Esophagus muscularis mucosa (tissue), 4 donors: ENCODE data around the gene DOK6. TPM values are rescaled to one million over a fixed set of nuclear protein-coding genes. Genes with fewer than 3 reads are reported as not detected.

Experiments used
- DNase-seq: peaks from one replicate; pipeline ENCODE4 v3.0.0-alpha.2; 2017; ENCODE audit errors: extremely low spot score
- H3K27ac ChIP-seq, 4 donors: fragments of 200-600 bp; sonication (generic); replicated peaks in 1 of 4; 1 replicate in 3 of 4; 2 replicates in 1 of 4; pipeline ENCODE4 v1.5.1; 2016 to 2019; ENCODE audit warnings: mild to moderate bottlenecking in 1 of 4
- H3K27me3 ChIP-seq, 4 donors: fragments of 200-600 bp; sonication (generic); one replicate each; pipeline versions ENCODE4 v1.5.1 to v1.6.0; 2016 to 2019
- H3K36me3 ChIP-seq, 4 donors: fragments of 200-600 bp; sonication (generic); one replicate each; pipeline ENCODE4 v1.5.1; 2016 to 2019
- H3K4me1 ChIP-seq, 4 donors: fragments of 200-600 bp; sonication (generic); one replicate each; pipeline ENCODE4 v1.5.1; 2016 to 2019
- H3K4me3 ChIP-seq, 4 donors: fragments of 200-600 bp; sonication (generic); 1 replicate in 2 of 4; 2 replicates in 2 of 4; pipeline ENCODE4 v1.5.1; 2016 to 2019; ENCODE audit warnings: mild to moderate bottlenecking in 4 of 4, moderate library complexity in 1 of 4
- H3K9me3 ChIP-seq, 4 donors: fragments of 200-600 bp; sonication (generic); 1 replicate in 3 of 4; 2 replicates in 1 of 4; pipeline ENCODE4 v1.5.1; 2016 to 2019
- CTCF ChIP-seq, 3 experiments: fragments of 200-600 bp in 2 of 3; fragments of 450-650 bp in 1 of 3; sonication (generic) in 2 of 3; IDR thresholded peaks; one replicate each; pipeline ENCODE4 v1.5.1; 2017 to 2019; ENCODE audit warnings: antibody characterized with exemption in 3 of 3, mild to moderate bottlenecking in 2 of 3, moderate library complexity in 1 of 3
- EP300 ChIP-seq: sonication (generic); formaldehyde crosslinking; IDR thresholded peaks from one replicate; pipeline ENCODE4 v1.6.1; 2017; ENCODE audit warnings: antibody characterized with exemption
- POLR2A ChIP-seq: fragments of 450-650 bp; IDR thresholded peaks from one replicate; pipeline ENCODE4 v1.6.1; 2017; ENCODE audit warnings: antibody characterized with exemption, moderate library complexity, mild to moderate bottlenecking, low read depth
- POLR2AphosphoS5 ChIP-seq, 2 donors: sonication (generic); formaldehyde crosslinking; IDR thresholded peaks; one replicate each; pipeline ENCODE4 v1.6.1; 2017; ENCODE audit warnings: antibody characterized with exemption in 2 of 2
- WGBS: methylation state at CpG from one replicate; pipeline ENCODE4 v1.1.5; 2018; 5-methylcytosine and 5-hydroxymethylcytosine counted together
- intact Hi-C: fragments of 100-400 bp; cut with DNase I; formaldehyde crosslinking; loops from one replicate; pipeline ENCODE4 v1.15.1; 2023
- total RNA-seq, 4 donors: library from RNA; depleted of rRNA; stranded (reverse); fragments of >200 nt; gene quantifications; one replicate each; pipeline versions ENCODE4 v1.1.0 to v1.2.1, GENCODE V29; 2016

The DOK6 gene
- total RNA-seq, 4 donors from 2014 or later = 0.83 to 4.1 (median 1.9) TPM

- Histone ChIP-seq H3K27ac (no peak overlapping the region), H3K4me3 (no peak overlapping the region), H3K36me3 (no peaks in the 10 kb centered on the region), H3K4me1 (no peaks in the 10 kb centered on the region), H3K9me3 (no peaks in the 10 kb centered on the region), H3K27me3 (no peaks in the 10 kb centered on the region)
- DNase-seq = no peak
- TF ChIP-seq POLR2AphosphoS5 (IDR thresholded peaks at IDR 0.05) (no peak), POLR2A (no peak), EP300 (no peak), CTCF (IDR thresholded peaks at IDR 0.05) (no peak)
- intact Hi-C loops = no loop called here
- WGBS = 53% methylated on average over 7 of the region's 7 CpGs
Observed at GRCh38 chr18:69586537-69586936, 185.8 kb downstream of the DOK6 start.

- Histone ChIP-seq H3K4me3 (no peak overlapping the region), H3K27me3 (no peaks in the 10 kb centered on the region), H3K36me3 (no peaks in the 10 kb centered on the region), H3K4me1 (no peaks in the 10 kb centered on the region), H3K27ac (no peak overlapping the region), H3K9me3 (no peaks in the 10 kb centered on the region)
- intact Hi-C loops = no loop called here
- DNase-seq = no peak
- TF ChIP-seq POLR2A (no peak), POLR2AphosphoS5 (IDR thresholded peaks at IDR 0.05) (no peak), CTCF (IDR thresholded peaks at IDR 0.05) (no peak), EP300 (no peak)
- WGBS = 95% methylated on average over 3 of the region's 3 CpGs
Observed at GRCh38 chr18:69588301-69588700, 187.6 kb downstream of the DOK6 start.

GRCh38 chr18:69590150-69590549, 189.5 kb downstream of the DOK6 start:
- DNase-seq = no peak
- intact Hi-C loops = no loop called here

GRCh38 chr18:69596345-69596744, 195.7 kb downstream of the DOK6 start:
- no peaks in the 10 kb centered on the region for H3K27me3 ChIP-seq
- TF ChIP-seq POLR2A (no peak), EP300 (no peak), POLR2AphosphoS5 (IDR thresholded peaks at IDR 0.05) (no peak), CTCF (IDR thresholded peaks at IDR 0.05) (no peak)
- no peak for DNase-seq
- 94% methylated on average over 4 of the region's 4 CpGs for WGBS
- H3K4me1 ChIP-seq = no peaks in the 10 kb centered on the region
- H3K36me3 ChIP-seq = no peaks in the 10 kb centered on the region
- H3K9me3 ChIP-seq = peaks cover 0 to 13% (median 0%) of the 10 kb centered on the region in 4 donors
- intact Hi-C loops = no loop called here
- no peak overlapping the region for H3K4me3 ChIP-seq
- H3K27ac ChIP-seq = no peak overlapping the region

More at GRCh38 chr18:69590150-69590549, 189.5 kb downstream of the DOK6 start:
- no peak for TF ChIP-seq EP300
- no peak for TF ChIP-seq CTCF (IDR thresholded peaks at IDR 0.05)
- no peak for TF ChIP-seq POLR2A
- Histone ChIP-seq H3K36me3 (no peaks in the 10 kb centered on the region), H3K9me3 (no peaks in the 10 kb centered on the region), H3K27me3 (no peaks in the 10 kb centered on the region), H3K27ac (no peak overlapping the region), H3K4me1 (no peaks in the 10 kb centered on the region), H3K4me3 (no peak overlapping the region)
- 88% methylated on average over 3 of the region's 3 CpGs for WGBS

DNA sequence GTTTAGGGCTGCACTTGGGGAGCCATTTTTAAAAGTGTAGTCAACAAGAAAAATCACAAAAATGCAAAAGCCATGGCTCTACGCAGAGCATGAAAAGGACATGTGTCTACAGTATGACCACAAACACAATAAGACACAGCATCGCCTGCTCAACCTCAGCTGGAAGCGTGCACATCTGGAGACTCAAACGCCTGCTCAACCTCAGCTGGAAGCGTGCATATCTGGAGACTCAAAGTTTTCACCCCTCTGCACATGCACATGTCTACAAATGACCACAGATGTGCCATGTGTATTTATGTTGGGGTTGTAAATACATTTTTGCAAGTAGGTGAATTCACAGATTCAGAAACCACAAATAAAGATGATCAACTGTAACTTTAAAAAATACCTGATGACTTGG, 196.9 kb downstream of the DOK6 start:
- Histone ChIP-seq H3K27me3 (no peaks in the 10 kb centered on the region), H3K27ac (no peak overlapping the region), H3K4me1 (no peaks in the 10 kb centered on the region), H3K36me3 (no peaks in the 10 kb centered on the region), H3K4me3 (no peak overlapping the region), H3K9me3 (peaks cover 0 to 13% (median 0%) of the 10 kb centered on the region in 4 donors)
- 100% methylated on average over 5 of the region's 5 CpGs for WGBS
- TF ChIP-seq EP300 (no peak), CTCF (IDR thresholded peaks at IDR 0.05) (no peak), POLR2AphosphoS5 (IDR thresholded peaks at IDR 0.05) (no peak), POLR2A (no peak)
- DNase-seq = no peak
- intact Hi-C loops = no loop called here
